Stimulated activated naive CD4-positive, alpha-beta T cell treated with Interleukin-2 at 50 U/mL for 16 hours (primary cell): ENCODE measurements around the gene EFHC1.
"Not testable (repeated sequence)": the region's sequence is repeated elsewhere in the genome, so short reads cannot be mapped to it uniquely, and the experiment has no call there.

Experiments used
- DNase-seq: peaks from one replicate; lab custom pipeline; 2025; lab: John Stamatoyannopoulos, UW

Gene EFHC1

DNA sequence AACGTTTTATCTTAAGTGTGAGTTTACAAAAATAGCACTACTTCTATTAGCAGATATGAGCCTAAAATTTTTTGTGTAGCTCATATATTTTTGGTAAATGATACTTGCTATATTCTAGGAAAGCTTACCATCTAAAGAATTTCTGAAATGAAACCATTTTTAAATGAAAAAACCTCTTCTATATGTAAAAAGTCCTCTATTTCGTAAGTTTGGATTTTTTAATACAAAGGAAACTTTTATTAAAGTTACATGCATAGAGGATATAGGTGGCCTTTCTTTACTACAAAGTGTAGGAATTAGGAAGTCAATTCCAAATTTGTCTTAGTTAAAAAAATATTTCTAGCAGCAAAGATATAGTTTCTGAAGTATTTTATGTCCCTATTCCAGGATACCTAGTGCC lies 18.8 kb downstream of the EFHC1 start:
- no peak for DNase-seq

GRCh38 chr6:52454556-52454955 lies 34.4 kb downstream of the EFHC1 start:
- no peak for DNase-seq

- DNase-seq, result no peak
Measured at GRCh38 chr6:52457096-52457495, 37.0 kb downstream of the EFHC1 start.

DNA sequence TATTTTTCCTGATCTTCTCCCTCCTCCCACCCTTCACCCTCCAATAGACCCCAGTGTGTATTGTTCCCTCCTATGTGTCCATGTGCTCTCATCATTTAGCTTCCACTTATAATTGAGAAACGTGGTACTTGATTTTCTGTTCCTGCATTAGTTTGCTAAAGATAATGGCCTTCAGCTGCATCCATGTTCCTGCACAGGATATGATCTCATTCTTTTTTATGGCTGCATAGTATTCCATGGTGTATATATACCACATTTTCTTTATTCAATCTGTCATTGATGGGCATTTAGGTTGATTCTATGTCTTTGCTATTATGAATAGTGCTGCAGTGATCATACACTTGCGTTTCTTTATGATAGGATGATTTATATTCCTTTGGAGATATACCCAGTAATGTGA lies 41.1 kb downstream of the EFHC1 start:
- DNase-seq, result not testable (repeated sequence)

- no peak for DNase-seq
Measured at GRCh38 chr6:52474173-52474572, 54.0 kb downstream of the EFHC1 start.

DNA sequence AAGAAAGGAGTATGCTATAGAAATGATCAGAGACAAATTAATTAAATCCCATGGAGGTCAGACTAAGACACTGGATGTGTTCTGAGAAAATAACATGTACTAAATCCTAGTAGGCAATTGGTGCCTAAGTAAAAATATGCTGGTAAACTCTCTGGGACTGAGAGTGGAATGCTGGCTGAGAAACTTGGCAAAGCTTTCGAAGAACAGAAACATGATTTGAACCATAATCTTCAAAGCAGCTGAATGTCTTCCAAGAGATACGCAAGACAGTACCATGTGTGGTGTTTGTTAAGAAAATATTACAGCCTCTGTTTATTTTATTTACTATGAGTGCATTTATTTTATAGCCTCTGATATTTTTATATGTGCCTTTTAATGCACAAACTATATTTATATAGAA lies 55.2 kb downstream of the EFHC1 start:
- DNase-seq, result no peak

DNA sequence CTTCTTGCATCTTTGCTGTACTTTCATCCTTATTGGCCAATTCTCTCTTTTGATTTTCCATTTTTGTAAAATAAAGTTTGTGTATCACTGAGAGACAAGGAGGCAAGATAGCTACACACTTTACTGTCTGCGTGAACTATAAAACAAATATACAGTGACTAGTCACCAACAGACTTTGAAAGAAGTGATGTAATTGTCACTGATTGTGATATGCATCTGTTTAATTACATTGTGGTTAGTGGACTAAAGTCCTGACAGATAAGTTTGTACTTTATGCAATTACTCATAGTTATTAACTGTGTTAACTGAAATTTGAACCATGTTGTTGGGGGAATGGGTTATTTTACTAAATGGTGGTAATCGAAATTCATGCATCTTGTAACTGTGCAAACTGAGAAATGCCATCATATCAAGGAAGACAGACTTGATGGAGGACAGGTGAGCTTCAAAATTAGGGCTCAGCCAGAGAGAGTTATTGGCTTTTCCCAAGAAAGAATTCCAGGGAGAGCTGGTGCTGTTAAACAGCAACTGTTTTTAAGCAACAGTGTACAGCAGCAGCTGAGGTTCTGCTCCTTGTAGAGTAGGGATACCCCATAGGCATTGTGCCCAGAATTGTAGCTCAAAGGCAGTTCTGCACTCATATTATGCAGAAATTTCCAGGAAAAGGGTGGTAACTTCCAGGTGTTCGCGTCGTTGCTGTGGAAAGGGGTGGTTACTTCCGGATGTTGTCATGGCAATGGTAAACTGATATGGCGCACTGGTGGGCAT lies 62.9 kb downstream of the EFHC1 start:
- DNase-seq, result no peak

DNA sequence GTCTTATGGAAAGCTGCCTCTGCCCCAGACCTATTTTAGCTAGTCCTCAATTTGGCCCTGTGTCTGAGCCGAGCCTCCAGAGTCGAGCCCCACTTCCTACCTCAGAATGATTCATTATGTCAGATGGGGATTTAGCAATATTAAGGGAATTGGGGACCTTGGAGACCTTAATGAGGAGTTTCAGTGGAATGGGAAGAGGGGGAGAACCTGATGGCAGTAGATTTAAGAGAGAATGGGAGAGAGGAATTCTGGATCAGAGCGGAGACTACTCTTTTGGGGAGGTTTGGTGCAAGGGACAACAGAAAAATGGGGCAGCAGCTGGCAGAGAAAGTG lies 63.5 kb downstream of the EFHC1 start:
- no peak for DNase-seq

GRCh38 chr6:52489881-52490280 lies 69.7 kb downstream of the EFHC1 start:
- no peak for DNase-seq

GRCh38 chr6:52491203-52492069 lies 71.3 kb downstream of the EFHC1 start:
- no peak for DNase-seq

GRCh38 chr6:52493669-52494068 lies 73.5 kb downstream of the EFHC1 start:
- DNase-seq, result no peak

DNA sequence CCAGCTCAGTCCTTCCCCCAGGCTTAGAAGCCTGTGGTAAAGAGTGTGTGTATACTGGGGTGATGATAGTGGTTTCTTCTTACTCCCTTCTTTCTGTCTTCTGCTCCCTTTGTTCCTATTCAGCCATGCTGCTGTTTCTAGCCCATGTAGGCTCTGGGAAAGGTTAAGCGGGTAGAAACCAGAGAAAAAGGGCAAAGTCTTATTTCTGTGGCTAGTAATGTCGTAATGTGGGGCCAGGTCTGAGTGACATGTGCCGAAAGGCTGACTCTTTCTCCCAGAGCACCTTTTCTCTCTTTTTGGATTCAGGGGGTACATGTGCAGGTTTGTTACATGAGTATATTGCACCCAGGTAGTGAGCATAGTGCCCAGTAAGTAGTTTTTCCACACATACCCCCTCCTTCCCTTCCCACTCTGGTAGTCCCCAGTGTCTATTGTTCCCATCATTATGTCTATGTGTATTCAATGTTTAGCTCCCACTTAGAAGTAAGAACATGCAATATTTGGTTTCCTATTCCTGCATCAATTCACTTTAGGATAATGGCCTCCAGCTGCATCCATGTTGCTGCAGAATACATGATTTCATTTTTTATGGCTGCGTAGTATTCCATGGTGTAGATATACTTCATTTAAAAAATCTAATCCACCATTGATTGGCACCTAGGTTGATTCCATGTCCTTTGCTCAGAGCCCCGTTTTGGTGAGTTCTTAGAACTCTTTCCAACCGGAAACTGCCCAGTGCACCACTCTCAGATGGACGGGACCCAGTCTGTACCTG lies 74.3 kb downstream of the EFHC1 start:
- no peak for DNase-seq

GRCh38 chr6:52495922-52496321 lies 75.8 kb downstream of the EFHC1 start:
- DNase-seq, result no peak

GRCh38 chr6:52496631-52497030 lies 76.5 kb downstream of the EFHC1 start:
- DNase-seq, result no peak

GRCh38 chr6:52497652-52498408 lies 77.7 kb downstream of the EFHC1 start:
- DNase-seq, result no peak

DNA sequence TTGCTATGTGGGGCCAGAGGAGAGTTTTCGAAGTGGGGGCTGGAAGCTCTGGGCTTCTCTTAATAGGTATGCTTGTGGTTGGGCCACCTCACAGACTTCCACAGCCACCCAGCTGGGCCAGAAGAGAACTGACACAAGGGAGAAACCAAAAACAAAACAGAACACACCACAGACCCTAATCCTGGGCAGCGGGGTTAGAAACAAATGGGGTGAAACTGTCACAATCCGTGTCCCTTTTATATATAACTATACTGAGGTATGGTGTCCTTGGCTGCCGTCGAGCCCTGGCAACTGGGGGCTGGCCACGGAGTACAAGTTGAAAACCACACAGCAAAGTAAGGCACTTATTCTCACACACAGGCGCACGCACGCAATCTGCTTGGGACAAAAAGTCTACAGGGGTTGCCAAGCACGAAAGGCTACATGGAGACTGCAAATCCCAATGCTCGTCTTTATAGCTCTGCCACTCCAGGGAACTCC lies 78.4 kb downstream of the EFHC1 start:
- DNase-seq, result no peak

DNA sequence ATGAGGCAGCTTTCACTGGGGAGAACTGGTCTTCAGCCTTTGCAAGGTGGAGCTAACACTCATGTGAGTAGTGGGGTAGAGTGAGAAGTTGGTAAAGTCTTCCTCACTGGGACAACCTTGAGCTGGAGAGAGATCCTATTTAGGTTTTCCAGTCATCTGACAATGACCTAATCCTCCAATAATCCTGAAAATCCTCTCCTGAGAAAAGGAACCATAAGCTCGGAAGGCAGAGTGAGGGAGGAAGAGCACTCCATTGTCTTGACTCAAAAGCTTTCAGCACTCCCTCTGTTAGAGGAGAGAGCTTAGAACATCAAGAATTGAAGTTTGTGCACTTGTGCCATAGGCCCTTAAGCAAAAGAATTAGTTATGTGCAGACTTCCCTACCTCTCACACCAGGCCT lies 78.9 kb downstream of the EFHC1 start:
- no peak for DNase-seq

DNA sequence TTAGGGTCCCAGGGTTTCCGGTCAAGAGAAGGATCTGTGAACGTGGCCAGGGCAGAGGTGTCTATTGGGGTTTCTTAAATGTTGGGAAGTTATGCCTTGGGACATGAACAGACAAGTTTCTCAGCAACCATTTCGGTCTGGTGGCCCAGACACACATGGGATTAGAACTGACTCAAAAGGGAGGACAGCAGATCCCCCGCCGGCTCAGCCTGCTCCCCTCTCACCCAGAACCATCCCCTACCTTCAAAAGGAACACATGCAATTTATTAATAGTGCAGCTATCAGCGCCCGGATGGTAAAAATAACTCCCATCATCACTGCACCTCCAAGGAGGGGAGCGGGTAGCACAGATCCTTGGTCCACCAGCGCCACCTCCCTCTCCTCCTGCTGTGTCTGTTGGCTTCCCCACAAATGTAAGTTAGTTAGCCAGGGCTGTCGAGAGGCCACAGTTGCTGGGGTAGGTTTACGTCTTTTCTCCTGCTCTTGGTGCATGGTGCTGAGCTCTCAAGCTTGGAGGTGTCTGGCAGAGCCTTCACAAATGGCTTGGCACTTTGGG lies 79.6 kb downstream of the EFHC1 start:
- no peak for DNase-seq

DNA sequence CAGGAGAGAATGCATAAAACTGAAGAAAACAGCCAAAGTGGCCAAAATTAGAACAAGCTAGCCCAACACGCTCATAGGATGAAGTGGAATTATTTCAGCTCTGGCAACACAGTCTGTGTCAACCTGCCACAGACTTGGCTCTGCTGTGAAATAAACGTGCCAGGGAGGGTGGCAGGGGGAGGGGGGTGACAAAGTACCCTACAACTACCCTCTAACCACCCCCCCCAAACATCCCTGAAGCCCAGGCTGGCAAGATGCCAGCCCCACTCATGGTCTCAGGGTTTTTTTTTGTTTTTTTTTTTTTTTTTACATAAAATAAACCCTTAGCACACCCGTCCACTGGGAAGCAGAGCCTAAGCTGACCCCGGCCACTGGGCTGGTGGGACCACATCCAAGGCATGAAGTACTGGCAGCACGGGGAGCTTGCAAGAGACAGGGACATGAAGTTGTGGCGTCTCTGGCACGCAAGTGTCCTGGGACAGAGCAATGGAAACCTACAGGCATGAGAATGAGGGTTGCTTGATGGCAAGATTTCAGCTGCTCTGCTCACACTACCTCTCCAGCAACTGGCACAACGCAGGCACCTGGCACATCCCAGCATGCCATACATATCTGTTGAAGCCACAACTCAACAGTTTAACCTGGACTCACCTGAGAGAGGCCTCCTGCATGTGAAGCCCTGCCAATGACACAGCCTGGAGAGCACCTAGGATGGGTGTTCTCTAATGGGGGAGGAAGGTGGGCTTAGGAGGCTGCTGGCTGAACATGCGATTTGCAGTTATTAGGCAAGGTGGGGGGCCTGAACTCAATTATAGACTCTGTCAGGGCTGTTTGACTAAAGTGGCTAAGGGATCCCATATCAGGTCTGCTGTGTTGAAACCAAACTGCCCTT lies 80.3 kb downstream of the EFHC1 start:
- no peak for DNase-seq

GRCh38 chr6:52502306-52503029 lies 82.3 kb downstream of the EFHC1 start:
- no peak for DNase-seq
